ENCODE data around the gene MGAT3. TPM values are rescaled to one million over a fixed set of nuclear protein-coding genes. Genes with fewer than 3 reads are reported as not detected.

MGAT3 gene
- total RNA-seq, 1 experiment from 2014 or later, result 0.20 TPM

DNA sequence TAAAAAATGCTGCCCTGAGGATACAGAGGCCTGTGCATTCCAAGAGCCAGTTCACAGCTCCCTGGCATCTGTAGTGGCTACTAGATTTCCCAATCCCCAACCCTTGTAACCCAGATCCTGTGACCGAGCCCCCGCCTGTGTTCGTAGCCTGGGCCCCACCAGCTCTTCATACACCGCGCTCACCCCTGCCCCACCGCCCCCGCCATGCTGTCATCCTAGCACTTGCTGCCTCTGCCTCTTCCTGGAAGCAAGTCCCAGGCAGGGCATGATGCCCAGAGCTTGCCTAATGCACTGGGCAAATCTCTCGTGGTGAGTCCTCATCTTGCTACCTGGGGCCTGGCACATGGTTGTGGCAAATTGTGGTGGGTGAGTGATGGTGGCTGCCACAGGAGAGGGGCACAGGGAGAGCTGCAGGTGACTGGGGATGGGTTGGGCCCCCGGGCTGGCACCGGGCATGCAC, 7.1 kb downstream of the MGAT3 start:
- Histone ChIP-seq H3K9ac (ENCODE audit: low read length) (no peak overlapping the region), H2AFZ (ENCODE audit: low read depth, low read length, poor library complexity, severe bottlenecking) (no peak overlapping the region), H3K4me1 (ENCODE audit: control insufficient read depth in 1 of 2, insufficient read depth in 2 of 2, low read length in 2 of 2) (no peaks in the 10 kb centered on the region), H3K4me3 (replicated peaks in 1 of 2; ENCODE audit: low read depth in 1 of 2, low read length in 2 of 2) (no peak overlapping the region), H3K79me2 (ENCODE audit: insufficient read depth, low read length) (no peaks in the 10 kb centered on the region), H3K4me2 (ENCODE audit: low read length) (no peak overlapping the region), H3K27ac (ENCODE audit: low read depth, low read length) (no peak overlapping the region), H3K9me3 (ENCODE audit: control insufficient read depth in 1 of 2, insufficient read depth in 1 of 2, low read depth in 1 of 2, low read length in 2 of 2) (no peaks in the 10 kb centered on the region), H3K36me3 (ENCODE audit: control insufficient read depth in 1 of 2, insufficient read depth in 2 of 2, low read length in 2 of 2) (no peaks in the 10 kb centered on the region), H3K27me3 (ENCODE audit: insufficient read depth, low read length) (no peaks in the 10 kb centered on the region), H4K20me1 (ENCODE audit: insufficient read depth) (no peaks in the 10 kb centered on the region), H3K9me2 (ENCODE audit: insufficient read depth) (no peaks in the 10 kb centered on the region)
- DNase-seq (ENCODE audit: low read depth, low spot score) (no peak), ATAC-seq (no peak)
- ChIA-PET CTCF (no interaction called here), POLR2A (no interaction called here), RAD21 (ENCODE audit: low non-redundant PET in 1 of 2, low total read pairs in 2 of 2, uncharacterized antibody in 2 of 2, unreplicated experiment in 2 of 2) (no interaction called here)
- no TSS peak for BruUV-seq (replicated peaks)
- TF ChIP-seq, protein P1, sequence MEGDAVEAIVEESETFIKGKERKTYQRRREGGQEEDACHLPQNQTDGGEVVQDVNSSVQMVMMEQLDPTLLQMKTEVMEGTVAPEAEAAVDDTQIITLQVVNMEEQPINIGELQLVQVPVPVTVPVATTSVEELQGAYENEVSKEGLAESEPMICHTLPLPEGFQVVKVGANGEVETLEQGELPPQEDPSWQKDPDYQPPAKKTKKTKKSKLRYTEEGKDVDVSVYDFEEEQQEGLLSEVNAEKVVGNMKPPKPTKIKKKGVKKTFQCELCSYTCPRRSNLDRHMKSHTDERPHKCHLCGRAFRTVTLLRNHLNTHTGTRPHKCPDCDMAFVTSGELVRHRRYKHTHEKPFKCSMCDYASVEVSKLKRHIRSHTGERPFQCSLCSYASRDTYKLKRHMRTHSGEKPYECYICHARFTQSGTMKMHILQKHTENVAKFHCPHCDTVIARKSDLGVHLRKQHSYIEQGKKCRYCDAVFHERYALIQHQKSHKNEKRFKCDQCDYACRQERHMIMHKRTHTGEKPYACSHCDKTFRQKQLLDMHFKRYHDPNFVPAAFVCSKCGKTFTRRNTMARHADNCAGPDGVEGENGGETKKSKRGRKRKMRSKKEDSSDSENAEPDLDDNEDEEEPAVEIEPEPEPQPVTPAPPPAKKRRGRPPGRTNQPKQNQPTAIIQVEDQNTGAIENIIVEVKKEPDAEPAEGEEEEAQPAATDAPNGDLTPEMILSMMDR (IDR thresholded peaks at IDR 0.05 in 2 of 3, conservative IDR thresholded peaks at IDR 0.05 in 1 of 3; ENCODE audit: borderline replicate concordance in 1 of 3, insufficient read depth in 1 of 3, low read depth in 2 of 3, low read length in 2 of 3), result no peak
- no peak for TF ChIP-seq TCF7L2 (IDR thresholded peaks at IDR 0.05; ENCODE audit: borderline replicate concordance, extremely low read depth, insufficient read depth, insufficient read length)
- TF ChIP-seq, protein P2, sequence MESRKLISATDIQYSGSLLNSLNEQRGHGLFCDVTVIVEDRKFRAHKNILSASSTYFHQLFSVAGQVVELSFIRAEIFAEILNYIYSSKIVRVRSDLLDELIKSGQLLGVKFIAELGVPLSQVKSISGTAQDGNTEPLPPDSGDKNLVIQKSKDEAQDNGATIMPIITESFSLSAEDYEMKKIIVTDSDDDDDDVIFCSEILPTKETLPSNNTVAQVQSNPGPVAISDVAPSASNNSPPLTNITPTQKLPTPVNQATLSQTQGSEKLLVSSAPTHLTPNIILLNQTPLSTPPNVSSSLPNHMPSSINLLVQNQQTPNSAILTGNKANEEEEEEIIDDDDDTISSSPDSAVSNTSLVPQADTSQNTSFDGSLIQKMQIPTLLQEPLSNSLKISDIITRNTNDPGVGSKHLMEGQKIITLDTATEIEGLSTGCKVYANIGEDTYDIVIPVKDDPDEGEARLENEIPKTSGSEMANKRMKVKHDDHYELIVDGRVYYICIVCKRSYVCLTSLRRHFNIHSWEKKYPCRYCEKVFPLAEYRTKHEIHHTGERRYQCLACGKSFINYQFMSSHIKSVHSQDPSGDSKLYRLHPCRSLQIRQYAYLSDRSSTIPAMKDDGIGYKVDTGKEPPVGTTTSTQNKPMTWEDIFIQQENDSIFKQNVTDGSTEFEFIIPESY (IDR thresholded peaks at IDR 0.05; ENCODE audit: extremely low read depth, insufficient replicate concordance, low read length), result no peak
- no peak for TF ChIP-seq YY1 (IDR thresholded peaks at IDR 0.05; ENCODE audit: extremely low read depth, insufficient replicate concordance, low read depth, low read length)
- TF ChIP-seq, protein P3, sequence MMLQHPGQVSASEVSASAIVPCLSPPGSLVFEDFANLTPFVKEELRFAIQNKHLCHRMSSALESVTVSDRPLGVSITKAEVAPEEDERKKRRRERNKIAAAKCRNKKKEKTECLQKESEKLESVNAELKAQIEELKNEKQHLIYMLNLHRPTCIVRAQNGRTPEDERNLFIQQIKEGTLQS (IDR thresholded peaks at IDR 0.05), result no peak
- TF ChIP-seq POLR2AphosphoS5 (IDR thresholded peaks at IDR 0.05; ENCODE audit: low read depth, low read length), result no peak
- TF ChIP-seq, protein P4, sequence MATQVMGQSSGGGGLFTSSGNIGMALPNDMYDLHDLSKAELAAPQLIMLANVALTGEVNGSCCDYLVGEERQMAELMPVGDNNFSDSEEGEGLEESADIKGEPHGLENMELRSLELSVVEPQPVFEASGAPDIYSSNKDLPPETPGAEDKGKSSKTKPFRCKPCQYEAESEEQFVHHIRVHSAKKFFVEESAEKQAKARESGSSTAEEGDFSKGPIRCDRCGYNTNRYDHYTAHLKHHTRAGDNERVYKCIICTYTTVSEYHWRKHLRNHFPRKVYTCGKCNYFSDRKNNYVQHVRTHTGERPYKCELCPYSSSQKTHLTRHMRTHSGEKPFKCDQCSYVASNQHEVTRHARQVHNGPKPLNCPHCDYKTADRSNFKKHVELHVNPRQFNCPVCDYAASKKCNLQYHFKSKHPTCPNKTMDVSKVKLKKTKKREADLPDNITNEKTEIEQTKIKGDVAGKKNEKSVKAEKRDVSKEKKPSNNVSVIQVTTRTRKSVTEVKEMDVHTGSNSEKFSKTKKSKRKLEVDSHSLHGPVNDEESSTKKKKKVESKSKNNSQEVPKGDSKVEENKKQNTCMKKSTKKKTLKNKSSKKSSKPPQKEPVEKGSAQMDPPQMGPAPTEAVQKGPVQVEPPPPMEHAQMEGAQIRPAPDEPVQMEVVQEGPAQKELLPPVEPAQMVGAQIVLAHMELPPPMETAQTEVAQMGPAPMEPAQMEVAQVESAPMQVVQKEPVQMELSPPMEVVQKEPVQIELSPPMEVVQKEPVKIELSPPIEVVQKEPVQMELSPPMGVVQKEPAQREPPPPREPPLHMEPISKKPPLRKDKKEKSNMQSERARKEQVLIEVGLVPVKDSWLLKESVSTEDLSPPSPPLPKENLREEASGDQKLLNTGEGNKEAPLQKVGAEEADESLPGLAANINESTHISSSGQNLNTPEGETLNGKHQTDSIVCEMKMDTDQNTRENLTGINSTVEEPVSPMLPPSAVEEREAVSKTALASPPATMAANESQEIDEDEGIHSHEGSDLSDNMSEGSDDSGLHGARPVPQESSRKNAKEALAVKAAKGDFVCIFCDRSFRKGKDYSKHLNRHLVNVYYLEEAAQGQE (IDR thresholded peaks at IDR 0.05; ENCODE audit: low read depth), result no peak
- intact Hi-C loops (cut with micrococcal nuclease), result no loop called here

Data from HCT116 (cell line).